Upper lobe of left lung (tissue), 4 donors: ENCODE results near the gene DEFB108B.
"Not testable (repeated sequence)": the region's sequence is repeated elsewhere in the genome, so short reads cannot be mapped to it uniquely, and the experiment has no call there.

Source experiments
- CTCF ChIP-seq, 6 experiments: fragments of 450-650 bp in 4 of 6; fragments of 200-600 bp in 2 of 6; sonication (generic) in 2 of 6; IDR thresholded peaks; one replicate each; pipeline ENCODE4 v1.5.1; 2016 to 2019; ENCODE audit warnings: antibody characterized with exemption in 6 of 6
- POLR2A ChIP-seq, 4 donors: fragments of 450-650 bp; IDR thresholded peaks; one replicate each; pipeline ENCODE4 v1.5.1; 2016 to 2017; ENCODE audit warnings: antibody characterized with exemption in 4 of 4, mild to moderate bottlenecking in 2 of 4
- POLR2AphosphoS5 ChIP-seq, 2 donors: sonication (generic); formaldehyde crosslinking; IDR thresholded peaks; one replicate each; pipeline ENCODE4 v1.5.1; 2017; ENCODE audit warnings: antibody characterized with exemption in 2 of 2

GRCh38 chr11:71853895-71854294, 20.9 kb downstream of the DEFB108B start:
- TF ChIP-seq CTCF, POLR2A, POLR2AphosphoS5 (IDR thresholded peaks at IDR 0.05): not testable (repeated sequence)
